Measurements from ENCODE around the gene HYAL3. TPM values are rescaled to one million over a fixed set of nuclear protein-coding genes. Genes with fewer than 3 reads are reported as not detected.
A peak's percentile ranks its signal among the peaks of the same experiment; 100 is the strongest.

The HYAL3 gene
- total RNA-seq, 4 donors from 2014 or later, result 2.1 to 6.7 (median 3.4) TPM

DNA sequence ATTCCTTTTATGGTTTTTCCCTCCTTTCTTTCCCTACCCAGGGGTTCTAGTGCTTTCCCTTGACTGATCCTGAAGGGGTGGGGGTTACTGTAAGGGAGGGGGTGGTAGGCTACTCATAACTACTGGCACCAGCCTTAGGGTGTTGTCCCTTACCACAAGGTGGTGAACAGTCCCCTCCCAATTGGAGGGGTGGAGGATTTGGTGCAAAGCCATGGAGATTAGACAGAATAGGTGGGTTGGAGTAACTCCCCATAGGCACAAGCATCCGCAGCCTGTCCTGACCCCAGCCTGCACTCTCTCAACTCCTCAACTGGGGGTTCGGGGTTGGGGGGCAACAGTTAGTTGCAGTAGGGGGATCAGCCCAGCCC, 25.9 kb upstream of the HYAL3 start:
- H3K9me3 ChIP-seq, result no peaks in the 10 kb centered on the region
- no peaks in the 10 kb centered on the region for H3K27me3 ChIP-seq
- H3K4me1 ChIP-seq, result peaks cover 39 to 76% (median 72%) of the 10 kb centered on the region in 4 donors
- TF ChIP-seq POLR2A (IDR thresholded peaks at IDR 0.05; ENCODE audit: low read depth), result no peak
- TF ChIP-seq, protein P1, sequence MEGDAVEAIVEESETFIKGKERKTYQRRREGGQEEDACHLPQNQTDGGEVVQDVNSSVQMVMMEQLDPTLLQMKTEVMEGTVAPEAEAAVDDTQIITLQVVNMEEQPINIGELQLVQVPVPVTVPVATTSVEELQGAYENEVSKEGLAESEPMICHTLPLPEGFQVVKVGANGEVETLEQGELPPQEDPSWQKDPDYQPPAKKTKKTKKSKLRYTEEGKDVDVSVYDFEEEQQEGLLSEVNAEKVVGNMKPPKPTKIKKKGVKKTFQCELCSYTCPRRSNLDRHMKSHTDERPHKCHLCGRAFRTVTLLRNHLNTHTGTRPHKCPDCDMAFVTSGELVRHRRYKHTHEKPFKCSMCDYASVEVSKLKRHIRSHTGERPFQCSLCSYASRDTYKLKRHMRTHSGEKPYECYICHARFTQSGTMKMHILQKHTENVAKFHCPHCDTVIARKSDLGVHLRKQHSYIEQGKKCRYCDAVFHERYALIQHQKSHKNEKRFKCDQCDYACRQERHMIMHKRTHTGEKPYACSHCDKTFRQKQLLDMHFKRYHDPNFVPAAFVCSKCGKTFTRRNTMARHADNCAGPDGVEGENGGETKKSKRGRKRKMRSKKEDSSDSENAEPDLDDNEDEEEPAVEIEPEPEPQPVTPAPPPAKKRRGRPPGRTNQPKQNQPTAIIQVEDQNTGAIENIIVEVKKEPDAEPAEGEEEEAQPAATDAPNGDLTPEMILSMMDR (IDR thresholded peaks at IDR 0.05), result no peak
- TF ChIP-seq POLR2AphosphoS5 (IDR thresholded peaks at IDR 0.05), result no peak
- no peak for TF ChIP-seq EP300 (IDR thresholded peaks at IDR 0.05)
- H3K36me3 ChIP-seq, result peaks cover 15 to 39% (median 35%) of the 10 kb centered on the region in 4 donors
- DNase-seq (ENCODE audit: extremely low spot score), result no peak
- 100% methylated on average over 2 of the region's 2 CpGs for WGBS
- peak overlapping the region; percentile 93 to 95 (median 93) for H3K27ac ChIP-seq (replicated peaks in 1 of 4)
- no peak overlapping the region for H3K4me3 ChIP-seq
- intact Hi-C loops (cut with DNase I), result no loop called here

DNA sequence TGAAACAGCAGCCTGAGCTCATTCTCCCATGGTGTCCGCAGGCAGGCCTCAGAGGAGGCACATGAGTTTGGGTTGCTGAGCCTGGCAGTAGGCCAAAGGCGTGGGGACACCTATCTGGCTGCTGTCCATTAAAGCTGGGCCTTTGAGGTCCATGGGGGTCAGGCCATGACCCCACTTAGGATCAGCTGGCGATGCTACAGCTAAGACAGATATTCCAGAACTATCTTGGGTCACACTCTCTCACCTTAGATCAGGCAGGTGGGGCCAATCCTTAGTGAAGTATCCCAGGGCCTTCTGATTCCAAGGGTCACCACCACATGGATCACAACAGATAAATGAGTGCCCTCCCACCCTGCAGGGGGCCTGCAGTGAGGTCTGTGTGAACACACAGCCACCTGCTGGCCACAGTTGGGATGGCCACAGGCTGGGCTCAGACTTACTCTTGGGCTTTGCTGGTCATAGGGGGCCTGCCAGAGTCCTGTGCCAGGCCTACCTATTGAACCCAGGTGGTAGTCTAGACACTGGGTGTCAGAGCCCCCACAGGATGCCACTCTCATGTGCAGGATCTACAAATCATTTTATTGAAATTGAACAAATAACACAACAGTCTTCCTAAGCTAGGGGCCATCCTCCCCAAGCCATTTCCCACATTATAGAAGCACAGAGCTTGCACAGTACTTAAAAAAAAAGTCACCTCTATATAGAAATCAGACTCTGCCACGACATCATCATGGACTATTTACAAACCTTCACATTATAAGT, 25.3 kb upstream of the HYAL3 start:
- intact Hi-C loops (cut with DNase I), result no loop called here
- no peak overlapping the region for H3K4me3 ChIP-seq
- peaks cover 45 to 82% (median 78%) of the 10 kb centered on the region in 4 donors for H3K4me1 ChIP-seq
- H3K27ac ChIP-seq (replicated peaks in 1 of 4), result peak overlapping the region; percentile 93 to 95 (median 93)
- no peak for DNase-seq (ENCODE audit: extremely low spot score)
- TF ChIP-seq, protein P1 (IDR thresholded peaks at IDR 0.05), result peak; percentile 77 to 87 (median 79)
- TF ChIP-seq POLR2A (IDR thresholded peaks at IDR 0.05; ENCODE audit: low read depth), result no peak
- TF ChIP-seq POLR2AphosphoS5 (IDR thresholded peaks at IDR 0.05), result peak in 1 of 2 donors; percentile 34
- H3K9me3 ChIP-seq, result no peaks in the 10 kb centered on the region
- peaks cover 10 to 39% (median 34%) of the 10 kb centered on the region in 4 donors for H3K36me3 ChIP-seq
- H3K27me3 ChIP-seq, result no peaks in the 10 kb centered on the region
- 43% methylated on average over 3 of the region's 4 CpGs for WGBS

DNA sequence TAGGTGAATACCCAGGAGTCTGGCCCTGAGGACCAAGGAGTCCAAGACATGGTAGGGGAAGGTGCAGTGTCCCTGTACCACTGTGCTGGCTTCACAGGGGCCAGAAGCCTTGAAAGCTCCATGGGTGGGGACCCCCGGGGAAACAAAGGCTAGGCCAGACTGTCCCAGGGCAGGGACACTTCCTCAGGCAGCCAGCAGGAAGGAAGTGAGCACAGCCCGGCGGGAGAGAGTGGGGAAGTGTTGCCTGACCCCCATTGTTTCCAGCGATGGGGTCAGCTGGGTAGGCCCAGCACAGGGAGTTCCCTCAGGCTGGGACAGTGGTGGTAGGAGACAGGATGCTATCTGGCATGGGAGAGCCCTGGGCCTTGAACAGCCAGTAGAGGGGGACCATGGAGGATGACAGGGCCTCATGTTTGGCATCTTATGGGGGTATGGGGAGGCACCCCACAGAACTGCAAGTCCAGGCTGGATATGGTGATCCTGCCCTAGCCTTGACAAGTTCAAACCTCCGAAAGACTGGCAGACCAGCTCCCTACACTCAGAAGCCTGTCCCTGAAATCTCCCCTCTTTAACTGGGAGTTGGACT, 24.5 kb upstream of the HYAL3 start:
- TF ChIP-seq POLR2AphosphoS5 (IDR thresholded peaks at IDR 0.05), result peak; percentile 48 to 65
- TF ChIP-seq, protein P1 (IDR thresholded peaks at IDR 0.05), result peak in 1 of 3 experiments; percentile 8
- TF ChIP-seq POLR2A (IDR thresholded peaks at IDR 0.05; ENCODE audit: low read depth), result no peak
- TF ChIP-seq EP300 (IDR thresholded peaks at IDR 0.05), result peak; percentile 55
- 56% methylated on average over 2 of the region's 5 CpGs for WGBS
- Histone ChIP-seq H3K4me1 (peaks cover 50 to 87% (median 82%) of the 10 kb centered on the region in 4 donors), H3K4me3 (peak overlapping the region in 3 of 4 donors; percentile 12 to 86 (median 83)), H3K27me3 (no peaks in the 10 kb centered on the region), H3K9me3 (no peaks in the 10 kb centered on the region), H3K27ac (replicated peaks in 1 of 4) (peak overlapping the region; percentile 93 to 95 (median 93)), H3K36me3 (peaks cover 10 to 40% (median 34%) of the 10 kb centered on the region in 4 donors)
- intact Hi-C loops (cut with DNase I), result no loop called here
- DNase-seq (ENCODE audit: extremely low spot score), result no peak

DNA sequence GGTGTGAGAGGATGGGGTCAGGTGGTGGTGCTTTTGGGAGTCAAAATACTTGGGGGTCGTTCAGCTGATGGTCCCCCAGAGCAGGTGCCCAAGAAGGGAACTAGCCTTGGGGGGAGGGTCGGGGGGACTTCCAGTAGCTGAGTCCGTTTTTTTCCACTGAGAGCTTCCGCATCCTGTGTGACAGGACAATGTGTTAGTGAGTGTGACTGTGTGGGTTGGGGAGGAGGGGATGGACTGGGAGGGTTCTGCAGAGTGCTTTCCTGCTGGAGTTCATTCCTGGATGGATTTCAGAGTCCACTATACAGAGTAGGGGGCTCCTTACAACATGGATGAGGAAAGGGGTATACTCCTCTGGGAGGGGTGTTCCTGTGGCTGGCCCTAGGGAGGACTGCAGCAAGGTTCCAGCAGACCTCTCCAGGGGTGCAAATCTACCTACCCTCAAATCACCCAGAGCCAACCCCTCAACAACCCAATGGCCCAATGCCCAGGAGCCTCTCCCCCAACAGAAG, 23.9 kb upstream of the HYAL3 start:
- Histone ChIP-seq H3K27ac (replicated peaks in 1 of 4) (peak overlapping the region; percentile 93 to 95 (median 93)), H3K36me3 (peaks cover 10 to 46% (median 40%) of the 10 kb centered on the region in 4 donors), H3K9me3 (no peaks in the 10 kb centered on the region), H3K4me1 (peaks cover 50 to 88% (median 82%) of the 10 kb centered on the region in 4 donors), H3K4me3 (peak overlapping the region; percentile 12 to 86 (median 78)), H3K27me3 (no peaks in the 10 kb centered on the region)
- TF ChIP-seq POLR2A (IDR thresholded peaks at IDR 0.05; ENCODE audit: low read depth) (no peak), POLR2AphosphoS5 (IDR thresholded peaks at IDR 0.05) (no peak), EP300 (IDR thresholded peaks at IDR 0.05) (no peak)
- TF ChIP-seq, protein P1 (IDR thresholded peaks at IDR 0.05), result no peak
- WGBS, result 46% methylated on average over 4 of the region's 4 CpGs
- intact Hi-C loops (cut with DNase I), result no loop called here
- DNase-seq (ENCODE audit: extremely low spot score), result no peak

Measured in esophagus muscularis mucosa (tissue), 4 donors.